ENCODE data around the gene LRRC8D.

DNA sequence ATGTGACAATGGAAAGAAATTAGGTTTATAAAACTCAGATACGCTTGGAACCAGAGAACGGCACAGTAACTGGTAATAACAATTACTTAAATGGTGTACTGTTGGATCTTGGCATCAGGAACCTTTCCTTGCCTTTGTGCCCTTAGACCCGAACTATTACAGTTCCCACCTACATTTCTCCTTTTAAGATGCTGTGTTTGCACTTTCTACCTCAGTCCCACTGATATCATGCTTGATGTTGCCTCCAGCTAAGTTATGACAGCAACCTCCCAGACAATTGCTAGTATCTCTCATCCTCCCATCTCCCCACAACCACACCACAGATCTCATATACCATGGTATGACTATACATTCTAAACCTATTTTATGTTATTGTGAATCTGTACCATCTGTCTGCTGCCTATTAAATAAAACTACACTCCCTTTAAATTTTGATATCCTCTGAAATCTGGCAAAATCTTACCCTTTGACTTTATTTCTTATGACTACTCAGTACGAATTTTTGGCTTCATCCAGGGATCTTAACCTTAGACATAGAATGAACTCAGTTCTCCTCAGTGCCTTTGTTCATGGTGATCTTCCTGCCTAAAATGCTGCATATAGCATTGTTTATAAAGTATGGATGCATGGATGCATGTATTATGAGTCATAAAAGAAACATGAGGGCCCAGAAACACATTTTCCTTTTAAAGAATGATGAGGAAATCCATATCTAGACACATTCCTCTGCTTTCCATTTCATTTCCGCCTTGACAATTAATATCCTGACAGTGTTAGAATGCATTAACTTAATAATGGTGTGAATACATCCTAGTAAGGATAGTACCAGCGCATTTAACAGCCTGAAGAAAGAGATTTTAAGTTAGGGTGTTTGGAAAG, 64.1 kb downstream of the LRRC8D start:
- TF ChIP-seq POLR2A (IDR thresholded peaks at IDR 0.05) (no peak), CTCF (IDR thresholded peaks at IDR 0.05) (no peak)

Measured in ovary (tissue), 3 donors.